ENCODE data around the gene MYO16.

DNA sequence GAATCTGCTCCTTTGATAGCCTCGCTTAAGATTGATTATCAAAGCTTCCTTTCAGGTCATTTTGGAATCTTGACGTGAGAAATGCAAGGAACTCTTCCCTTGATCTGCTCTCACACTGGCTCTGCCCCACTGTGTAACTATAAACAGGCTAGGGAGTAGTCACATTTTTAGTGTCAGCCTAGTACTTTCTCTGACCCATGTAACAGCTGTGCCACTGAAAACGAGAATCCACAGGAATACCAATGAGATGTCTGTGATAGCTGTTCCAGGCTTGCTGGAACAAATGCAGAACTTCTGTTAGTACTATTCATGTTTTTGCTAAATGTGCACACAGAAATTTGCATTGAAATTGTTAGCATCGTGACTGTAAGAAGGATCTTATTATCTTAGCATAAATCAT lies 221.3 kb downstream of the MYO16 start:
- TF ChIP-seq CTCF (IDR thresholded peaks at IDR 0.05; ENCODE audit: poor library complexity, severe bottlenecking): no peak
- no peak for TF ChIP-seq MXI1 (conservative IDR thresholded peaks at IDR 0.05; ENCODE audit: poor library complexity, severe bottlenecking)
- no peak for TF ChIP-seq EZH2 (IDR thresholded peaks at IDR 0.05; ENCODE audit: borderline replicate concordance, insufficient read depth, low read length, poor library complexity, severe bottlenecking)
- TF ChIP-seq SMC3 (conservative IDR thresholded peaks at IDR 0.05; ENCODE audit: poor library complexity): no peak
- no peak for TF ChIP-seq REST (IDR thresholded peaks at IDR 0.05; ENCODE audit: borderline replicate concordance)
- TF ChIP-seq EP300 (conservative IDR thresholded peaks at IDR 0.05; ENCODE audit: poor library complexity, severe bottlenecking): no peak
- TF ChIP-seq RAD21 (conservative IDR thresholded peaks at IDR 0.05): no peak
- no peak for TF ChIP-seq TAF1 (IDR thresholded peaks at IDR 0.05; ENCODE audit: low read depth)

Measured in neural cell (in vitro differentiated cells).